ENCODE results near the gene PTPRG.

The PTPRG gene

DNA sequence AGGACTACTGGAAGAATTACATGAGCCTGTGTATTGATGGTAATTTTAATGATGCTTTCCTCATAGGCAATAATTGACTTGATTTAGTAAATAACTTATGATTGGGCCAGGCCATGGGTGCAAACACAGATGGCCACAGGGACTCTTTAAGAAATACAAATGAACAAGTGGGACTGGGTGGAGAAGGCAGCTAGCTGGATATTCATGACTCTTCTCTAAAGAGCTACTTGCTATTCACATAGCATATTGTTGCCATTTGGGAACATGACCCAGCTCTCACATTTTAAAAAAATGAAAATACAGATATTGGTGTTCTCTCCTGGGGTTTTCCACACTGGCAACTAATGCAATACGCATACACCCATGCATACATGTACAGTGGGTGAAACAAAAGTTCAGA, 178.3 kb downstream of the PTPRG start:
- H3K9me3 Mint-ChIP-seq, result peaks cover 7% of the 10 kb centered on the region
- H3K4me3 Mint-ChIP-seq, result no peak overlapping the region
- H3K27ac Mint-ChIP-seq, result peak overlapping the region; percentile 89
- peaks cover 4% of the 10 kb centered on the region for H3K27me3 Mint-ChIP-seq (ENCODE audit: low read depth, poor library complexity)
- H3K4me1 Mint-ChIP-seq, result peaks cover 45% of the 10 kb centered on the region
- H3K36me3 Mint-ChIP-seq (ENCODE audit: low read depth), result peaks cover 40% of the 10 kb centered on the region
- TF ChIP-seq, protein P1, sequence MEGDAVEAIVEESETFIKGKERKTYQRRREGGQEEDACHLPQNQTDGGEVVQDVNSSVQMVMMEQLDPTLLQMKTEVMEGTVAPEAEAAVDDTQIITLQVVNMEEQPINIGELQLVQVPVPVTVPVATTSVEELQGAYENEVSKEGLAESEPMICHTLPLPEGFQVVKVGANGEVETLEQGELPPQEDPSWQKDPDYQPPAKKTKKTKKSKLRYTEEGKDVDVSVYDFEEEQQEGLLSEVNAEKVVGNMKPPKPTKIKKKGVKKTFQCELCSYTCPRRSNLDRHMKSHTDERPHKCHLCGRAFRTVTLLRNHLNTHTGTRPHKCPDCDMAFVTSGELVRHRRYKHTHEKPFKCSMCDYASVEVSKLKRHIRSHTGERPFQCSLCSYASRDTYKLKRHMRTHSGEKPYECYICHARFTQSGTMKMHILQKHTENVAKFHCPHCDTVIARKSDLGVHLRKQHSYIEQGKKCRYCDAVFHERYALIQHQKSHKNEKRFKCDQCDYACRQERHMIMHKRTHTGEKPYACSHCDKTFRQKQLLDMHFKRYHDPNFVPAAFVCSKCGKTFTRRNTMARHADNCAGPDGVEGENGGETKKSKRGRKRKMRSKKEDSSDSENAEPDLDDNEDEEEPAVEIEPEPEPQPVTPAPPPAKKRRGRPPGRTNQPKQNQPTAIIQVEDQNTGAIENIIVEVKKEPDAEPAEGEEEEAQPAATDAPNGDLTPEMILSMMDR (IDR thresholded peaks at IDR 0.05), result no peak
- no peak for DNase-seq

DNA sequence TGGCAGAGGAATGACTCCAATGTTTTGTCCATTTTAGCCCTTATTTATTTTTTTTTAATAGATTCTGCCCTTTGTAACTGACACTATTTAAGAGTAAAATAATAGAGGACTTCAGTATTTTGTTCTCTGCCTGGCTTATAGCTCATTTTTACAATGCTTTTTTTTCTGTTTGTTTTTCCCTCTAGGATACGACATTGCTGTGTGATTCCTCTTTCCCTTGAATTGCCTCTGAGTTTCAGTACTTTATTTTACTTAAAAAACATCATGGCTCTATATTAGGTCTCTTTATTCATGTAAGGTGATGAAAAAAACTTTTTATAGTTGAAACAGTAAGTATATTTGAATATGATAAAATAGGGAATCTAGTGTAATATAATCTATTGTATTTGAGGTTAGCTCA, 179.1 kb downstream of the PTPRG start:
- peaks cover 7% of the 10 kb centered on the region for H3K9me3 Mint-ChIP-seq
- H3K4me1 Mint-ChIP-seq, result peaks cover 43% of the 10 kb centered on the region
- H3K36me3 Mint-ChIP-seq (ENCODE audit: low read depth), result peaks cover 36% of the 10 kb centered on the region
- peak overlapping the region; percentile 38 for H3K27ac Mint-ChIP-seq
- H3K27me3 Mint-ChIP-seq (ENCODE audit: low read depth, poor library complexity), result peaks cover 4% of the 10 kb centered on the region
- no peak for DNase-seq
- TF ChIP-seq, protein P1 (IDR thresholded peaks at IDR 0.05), result no peak
- H3K4me3 Mint-ChIP-seq, result no peak overlapping the region

DNA sequence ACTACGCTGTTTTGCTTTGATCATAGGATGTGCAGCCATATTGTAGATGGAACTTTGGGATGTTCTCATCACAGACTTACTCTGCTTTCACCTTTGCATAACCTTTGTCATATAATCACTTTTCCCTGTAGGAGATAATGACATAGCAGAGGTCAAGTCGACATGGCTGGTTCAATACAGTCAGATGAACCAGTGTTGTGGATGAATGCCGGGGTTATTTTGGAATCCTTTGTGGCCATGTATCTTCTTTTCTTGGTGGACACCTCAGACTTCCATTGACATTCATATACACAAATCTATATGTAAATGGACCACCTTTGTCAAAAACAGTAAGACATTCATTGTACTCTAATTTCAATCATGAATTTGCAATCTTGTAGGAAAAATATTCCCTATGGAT, 180.2 kb downstream of the PTPRG start:
- H3K27me3 Mint-ChIP-seq (ENCODE audit: low read depth, poor library complexity), result peaks cover 4% of the 10 kb centered on the region
- no peak overlapping the region for H3K27ac Mint-ChIP-seq
- no peak overlapping the region for H3K4me3 Mint-ChIP-seq
- H3K4me1 Mint-ChIP-seq, result peaks cover 43% of the 10 kb centered on the region
- peaks cover 7% of the 10 kb centered on the region for H3K9me3 Mint-ChIP-seq
- TF ChIP-seq, protein P1 (IDR thresholded peaks at IDR 0.05), result no peak
- DNase-seq, result no peak
- peaks cover 31% of the 10 kb centered on the region for H3K36me3 Mint-ChIP-seq (ENCODE audit: low read depth)

DNA sequence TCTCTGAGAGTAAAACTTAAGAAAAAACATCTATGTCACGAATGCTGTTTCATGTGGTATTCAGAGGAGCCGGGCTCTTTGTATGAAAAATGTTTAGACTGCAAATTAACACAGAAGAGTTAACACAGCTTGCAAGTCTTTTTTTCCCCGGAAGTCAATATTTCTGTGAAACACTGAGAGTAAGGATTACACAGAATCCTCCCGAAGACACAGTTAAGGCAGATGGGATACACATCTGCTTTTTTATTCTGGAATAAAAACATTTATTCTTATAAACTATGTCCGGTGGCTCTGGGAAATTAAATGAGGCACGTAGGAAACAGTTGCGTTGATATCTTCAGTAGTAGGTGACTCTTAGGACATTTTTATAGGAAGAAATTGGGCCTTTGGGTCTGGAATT, 180.6 kb downstream of the PTPRG start:
- Mint-ChIP-seq H3K36me3 (ENCODE audit: low read depth) (peaks cover 27% of the 10 kb centered on the region), H3K9me3 (peaks cover 4% of the 10 kb centered on the region), H3K27me3 (ENCODE audit: low read depth, poor library complexity) (peaks cover 1% of the 10 kb centered on the region), H3K4me3 (no peak overlapping the region), H3K4me1 (peaks cover 45% of the 10 kb centered on the region), H3K27ac (no peak overlapping the region)
- TF ChIP-seq, protein P1 (IDR thresholded peaks at IDR 0.05), result no peak
- no peak for DNase-seq

DNA sequence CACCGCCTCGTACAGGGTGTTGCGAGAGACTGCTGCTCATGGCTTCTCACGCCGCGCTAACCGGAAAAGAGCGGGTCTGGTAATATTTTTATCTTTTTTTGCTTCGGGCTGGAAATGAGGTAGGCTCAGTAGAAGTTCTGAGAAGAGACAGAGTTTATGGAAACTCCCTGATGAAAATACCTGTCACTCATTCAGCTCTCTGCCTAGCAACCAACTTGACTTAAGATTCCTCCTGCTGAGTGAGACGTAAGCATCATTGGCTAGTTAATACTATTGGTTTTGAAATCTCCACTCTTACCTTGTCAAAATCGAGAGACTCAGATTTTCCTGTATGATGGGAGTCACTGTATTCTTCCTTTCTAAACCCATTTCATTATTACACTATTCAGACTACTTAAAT, 181.7 kb downstream of the PTPRG start:
- H3K4me3 Mint-ChIP-seq, result no peak overlapping the region
- no peak for DNase-seq
- H3K27ac Mint-ChIP-seq, result peak overlapping the region; percentile 2
- peaks cover 20% of the 10 kb centered on the region for H3K36me3 Mint-ChIP-seq (ENCODE audit: low read depth)
- H3K4me1 Mint-ChIP-seq, result peaks cover 47% of the 10 kb centered on the region
- TF ChIP-seq, protein P1 (IDR thresholded peaks at IDR 0.05), result no peak
- H3K9me3 Mint-ChIP-seq, result no peaks in the 10 kb centered on the region
- no peaks in the 10 kb centered on the region for H3K27me3 Mint-ChIP-seq (ENCODE audit: low read depth, poor library complexity)

DNA sequence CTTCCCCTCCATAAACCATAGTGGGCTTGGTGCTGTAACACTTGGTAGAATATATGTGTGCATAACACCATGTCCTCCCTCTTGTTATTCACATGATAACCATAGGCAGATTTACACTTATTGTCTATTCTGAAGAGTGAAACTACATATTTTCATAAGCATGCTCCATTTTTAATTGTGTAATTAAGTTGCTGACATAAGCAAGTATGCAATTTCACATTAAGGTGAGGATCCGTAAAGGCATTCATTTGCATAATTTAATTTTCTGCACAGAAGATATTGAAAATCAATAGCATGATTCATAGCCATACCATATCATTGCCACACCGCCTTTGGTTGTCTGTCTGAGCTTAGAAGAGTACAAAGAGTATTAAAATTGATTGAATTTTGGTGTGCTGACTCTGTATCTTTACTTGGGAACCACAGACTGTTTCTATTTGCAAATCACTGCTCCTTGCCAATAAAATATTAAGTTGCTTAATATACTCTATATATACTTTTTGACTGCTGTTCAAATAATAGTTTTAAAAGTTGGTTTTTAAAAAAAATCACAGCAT, 182.4 kb downstream of the PTPRG start:
- Mint-ChIP-seq H3K27me3 (ENCODE audit: low read depth, poor library complexity) (no peaks in the 10 kb centered on the region), H3K27ac (no peak overlapping the region), H3K4me1 (peaks cover 48% of the 10 kb centered on the region), H3K9me3 (no peaks in the 10 kb centered on the region), H3K4me3 (no peak overlapping the region), H3K36me3 (ENCODE audit: low read depth) (peaks cover 21% of the 10 kb centered on the region)
- TF ChIP-seq, protein P1 (IDR thresholded peaks at IDR 0.05), result no peak
- DNase-seq, result no peak

All from nephron progenitor cell (in vitro differentiated cells).